Loucy (cell line): ENCODE results near the gene SEM1.

Source experiments
- H2AFZ ChIP-seq: fragments of 200-600 bp; sonication (generic); 2 replicates; pipeline ENCODE4 v1.6.0; 2016; ENCODE audit warnings: antibody characterized with exemption, mild to moderate bottlenecking, low read length, moderate library complexity
- H3F3A ChIP-seq: fragments of 200-600 bp; 2 replicates; pipeline ENCODE4 v1.6.0; 2016; ENCODE audit warnings: antibody characterized with exemption, low read depth, mild to moderate bottlenecking
- H3K27me3 ChIP-seq: fragments of 200-600 bp; sonication (generic); 2 replicates; pipeline ENCODE4 v1.6.1; 2014; ENCODE audit warnings: low read length, mild to moderate bottlenecking; ENCODE audit not compliant: insufficient read depth, poor library complexity, severe bottlenecking
- H3K36me3 ChIP-seq: fragments of 200-600 bp; sonication (generic); 2 replicates; pipeline ENCODE4 v1.6.1; 2016; ENCODE audit warnings: low read length; ENCODE audit not compliant: insufficient read depth
- H3K4me1 ChIP-seq: fragments of 200-600 bp; sonication (generic); 2 replicates; pipeline ENCODE4 v1.5.1; 2014; ENCODE audit warnings: low read length, mild to moderate bottlenecking; ENCODE audit not compliant: insufficient read depth, poor library complexity, severe bottlenecking
- H3K4me2 ChIP-seq: fragments of 200-600 bp; sonication (generic); 2 replicates; pipeline ENCODE4 v1.6.0; 2014; ENCODE audit warnings: antibody characterized with exemption, low read length, low read depth, mild to moderate bottlenecking; ENCODE audit not compliant: poor library complexity, severe bottlenecking
- H3K4me3 ChIP-seq: fragments of 200-600 bp; sonication (generic); 2 replicates; pipeline ENCODE4 v1.5.1; 2014; ENCODE audit warnings: low read length, mild to moderate bottlenecking, mixed read lengths; ENCODE audit not compliant: poor library complexity, severe bottlenecking
- H3K79me2 ChIP-seq: fragments of 200-600 bp; sonication (generic); 2 replicates; pipeline ENCODE4 v1.6.1; 2014; ENCODE audit warnings: low read length; ENCODE audit not compliant: insufficient read depth
- H3K9ac ChIP-seq: fragments of 200-600 bp; sonication (generic); 2 replicates; pipeline ENCODE4 v1.6.0; 2014; ENCODE audit warnings: mild to moderate bottlenecking, low read depth, low read length, moderate library complexity; ENCODE audit not compliant: poor library complexity, severe bottlenecking
- H3K9me2 ChIP-seq: fragments of 200-600 bp; sonication (generic); replicated peaks from 2 replicates; pipeline ENCODE4 v1.6.1; 2016; ENCODE audit warnings: low read depth, low read length, mixed read lengths
- H3K9me3 ChIP-seq: fragments of 200-600 bp; sonication (generic); 2 replicates; pipeline ENCODE4 v1.6.1; 2014; ENCODE audit warnings: mild to moderate bottlenecking, antibody characterized with exemption, low read length, low read depth; ENCODE audit not compliant: insufficient read depth
- H4K20me1 ChIP-seq: fragments of 200-600 bp; sonication (generic); 2 replicates; pipeline ENCODE4 v1.6.0; 2014; ENCODE audit warnings: antibody characterized with exemption, low read length, mild to moderate bottlenecking; ENCODE audit not compliant: insufficient read depth, poor library complexity, severe bottlenecking
- CTCF ChIP-seq: fragments of 200-600 bp; sonication (generic); conservative IDR thresholded peaks from 2 replicates; pipeline ENCODE4 v1.5.1; 2014; ENCODE audit warnings: mild to moderate bottlenecking, antibody characterized with exemption, low read length
- EZH2phosphoT487 ChIP-seq: fragments of 200-600 bp; IDR thresholded peaks from 2 replicates; pipeline ENCODE4 v1.6.1; 2018; ENCODE audit warnings: antibody characterized with exemption, mild to moderate bottlenecking, moderate library complexity, borderline replicate concordance

Gene SEM1

GRCh38 chr7:96689414-96689813, 20.2 kb downstream of the SEM1 start:
- Histone ChIP-seq H3K79me2 (peaks cover 35% of the 10 kb centered on the region), H3K9ac (no peak overlapping the region), H3K4me1 (peaks cover 13% of the 10 kb centered on the region), H3K9me3 (no peaks in the 10 kb centered on the region), H3K27me3 (no peaks in the 10 kb centered on the region), H3K4me2 (no peak overlapping the region), H3K9me2 (no peaks in the 10 kb centered on the region), H4K20me1 (peaks cover 22% of the 10 kb centered on the region), H3K4me3 (no peak overlapping the region), H3F3A (no peaks in the 10 kb centered on the region), H3K36me3 (peaks cover 37% of the 10 kb centered on the region; the same call in 1 of the 2 replicates), H2AFZ (no peak overlapping the region)
- TF ChIP-seq CTCF (no peak), EZH2phosphoT487 (no peak)

DNA sequence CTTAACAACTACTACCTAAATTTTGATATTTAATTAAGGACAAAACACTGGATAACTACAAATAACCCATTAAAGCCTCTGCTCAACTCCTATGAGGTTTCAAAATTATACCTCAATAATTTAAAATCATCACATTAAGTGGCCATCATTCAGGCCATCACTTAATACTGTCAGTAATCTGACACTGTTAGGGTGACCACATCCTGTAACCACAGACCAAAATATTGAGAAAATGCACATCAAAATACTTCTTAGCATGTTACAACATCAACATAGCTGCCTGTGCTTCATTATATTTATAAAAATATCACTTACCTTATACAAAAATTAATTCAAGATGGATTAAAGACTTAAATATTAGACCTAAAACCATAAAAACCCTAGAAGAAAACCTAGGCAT, 23.3 kb downstream of the SEM1 start:
- Histone ChIP-seq H3K9me3 (no peaks in the 10 kb centered on the region), H3F3A (no peaks in the 10 kb centered on the region), H3K79me2 (peaks cover 28% of the 10 kb centered on the region; the same call in 1 of the 2 replicates), H3K9ac (no peak overlapping the region), H3K9me2 (no peaks in the 10 kb centered on the region), H3K36me3 (peaks cover 26% of the 10 kb centered on the region; the same call in 1 of the 2 replicates), H2AFZ (no peak overlapping the region), H4K20me1 (peaks cover 15% of the 10 kb centered on the region), H3K4me1 (peaks cover 13% of the 10 kb centered on the region), H3K27me3 (no peaks in the 10 kb centered on the region), H3K4me2 (peak overlapping the region; percentile 32), H3K4me3 (no peak overlapping the region)
- TF ChIP-seq EZH2phosphoT487, result no peak
- no peak for TF ChIP-seq CTCF

DNA sequence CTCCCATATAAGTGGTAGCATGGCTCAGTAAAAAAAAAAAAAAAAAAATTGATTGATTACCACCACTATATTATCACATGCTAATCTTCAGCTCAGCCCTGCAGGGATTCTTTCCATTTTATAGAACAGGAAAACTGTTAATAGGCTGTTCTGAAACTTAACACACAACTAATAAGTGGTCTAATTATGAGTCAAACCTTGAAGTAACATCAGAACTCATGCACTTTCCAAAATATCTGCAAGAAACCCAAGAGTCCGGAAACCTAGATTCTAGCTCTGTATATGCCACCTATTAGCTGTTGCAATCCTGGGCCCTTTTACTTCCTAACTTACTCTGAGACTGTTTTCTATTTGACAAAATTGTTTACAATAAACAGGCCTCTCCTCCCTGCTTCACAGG, 23.9 kb downstream of the SEM1 start:
- Histone ChIP-seq H3K36me3 (peaks cover 21% of the 10 kb centered on the region; the same call in 1 of the 2 replicates), H4K20me1 (peaks cover 13% of the 10 kb centered on the region), H3F3A (no peaks in the 10 kb centered on the region), H3K4me3 (no peak overlapping the region), H2AFZ (no peak overlapping the region), H3K4me2 (peak overlapping the region; percentile 32), H3K4me1 (peaks cover 13% of the 10 kb centered on the region), H3K9me3 (no peaks in the 10 kb centered on the region), H3K27me3 (no peaks in the 10 kb centered on the region), H3K79me2 (peaks cover 22% of the 10 kb centered on the region; the same call in 1 of the 2 replicates), H3K9me2 (no peaks in the 10 kb centered on the region), H3K9ac (no peak overlapping the region)
- TF ChIP-seq EZH2phosphoT487, result no peak
- no peak for TF ChIP-seq CTCF
